ENCODE data around the gene TRAF3IP1. TPM values are rescaled to one million over a fixed set of nuclear protein-coding genes. Genes with fewer than 3 reads are reported as not detected.
"Not testable (repeated sequence)": the region's sequence is repeated elsewhere in the genome, so short reads cannot be mapped to it uniquely, and the experiment has no call there.

Gene TRAF3IP1, protein sequence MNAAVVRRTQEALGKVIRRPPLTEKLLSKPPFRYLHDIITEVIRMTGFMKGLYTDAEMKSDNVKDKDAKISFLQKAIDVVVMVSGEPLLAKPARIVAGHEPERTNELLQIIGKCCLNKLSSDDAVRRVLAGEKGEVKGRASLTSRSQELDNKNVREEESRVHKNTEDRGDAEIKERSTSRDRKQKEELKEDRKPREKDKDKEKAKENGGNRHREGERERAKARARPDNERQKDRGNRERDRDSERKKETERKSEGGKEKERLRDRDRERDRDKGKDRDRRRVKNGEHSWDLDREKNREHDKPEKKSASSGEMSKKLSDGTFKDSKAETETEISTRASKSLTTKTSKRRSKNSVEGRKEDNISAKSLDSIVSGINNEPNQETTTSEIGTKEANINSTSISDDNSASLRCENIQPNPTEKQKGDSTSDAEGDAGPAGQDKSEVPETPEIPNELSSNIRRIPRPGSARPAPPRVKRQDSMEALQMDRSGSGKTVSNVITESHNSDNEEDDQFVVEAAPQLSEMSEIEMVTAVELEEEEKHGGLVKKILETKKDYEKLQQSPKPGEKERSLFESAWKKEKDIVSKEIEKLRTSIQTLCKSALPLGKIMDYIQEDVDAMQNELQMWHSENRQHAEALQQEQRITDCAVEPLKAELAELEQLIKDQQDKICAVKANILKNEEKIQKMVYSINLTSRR
- total RNA-seq, result 10.8 TPM

GRCh38 chr2:238320246-238320647 lies at the start of gene TRAF3IP1:
Gene TRAF3IP1, plus strand, starts transcription at chr2:238320518. Its CDS starts 145 bp downstream, at chr2:238320663.
- ATAC-seq, result peak; percentile 98

DNA sequence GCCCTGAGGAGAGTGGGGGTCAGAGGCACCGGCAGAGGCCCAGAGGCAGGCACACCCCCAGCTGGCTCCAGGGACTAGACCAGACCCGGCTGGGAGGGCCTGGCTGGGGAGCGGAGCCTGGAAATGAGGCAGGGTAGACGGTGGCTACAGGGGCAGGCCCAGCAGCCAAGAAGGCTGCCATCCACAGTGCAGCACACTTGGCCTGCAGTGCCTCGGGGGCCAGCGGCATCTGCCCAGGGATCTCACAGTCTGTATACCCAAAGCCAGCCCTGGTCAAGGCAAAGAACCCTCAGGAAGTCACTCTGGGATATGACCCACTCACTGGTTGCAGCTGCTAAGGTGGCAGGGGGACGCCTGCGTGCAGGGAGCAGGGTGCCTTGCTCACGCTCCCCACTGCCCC lies 49.7 kb upstream of the TRAF3IP1 start:
- ATAC-seq, result no peak

DNA sequence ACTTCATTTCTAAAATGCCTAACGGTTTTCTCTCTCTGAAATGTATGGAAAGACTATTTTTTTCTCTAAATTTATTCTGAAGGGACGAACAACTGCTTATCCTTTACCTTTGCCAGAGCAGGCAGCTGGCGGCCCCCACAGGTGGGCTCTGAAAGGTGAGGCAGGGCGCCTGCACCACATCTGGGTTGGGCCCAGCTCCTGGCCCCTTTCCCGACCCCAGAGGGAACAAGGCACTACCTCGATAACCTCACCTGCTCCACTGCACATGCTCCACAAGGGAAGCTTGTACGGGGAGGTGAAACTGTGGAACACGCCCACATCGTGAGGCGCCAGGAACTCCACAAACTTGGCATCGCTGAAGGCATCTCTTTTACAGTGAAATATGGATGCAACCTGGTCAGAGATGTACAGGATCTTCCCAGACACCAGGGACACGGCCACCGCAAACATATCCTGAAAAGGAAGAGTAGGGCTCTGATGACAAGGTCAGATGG lies 49.2 kb upstream of the TRAF3IP1 start:
- ATAC-seq, result no peak

- ATAC-seq, result not testable (repeated sequence)
Observed at GRCh38 chr2:238271686-238272085, 48.6 kb upstream of the TRAF3IP1 start.

- no peak for ATAC-seq
Observed at GRCh38 chr2:238272156-238272555, 48.2 kb upstream of the TRAF3IP1 start.

DNA sequence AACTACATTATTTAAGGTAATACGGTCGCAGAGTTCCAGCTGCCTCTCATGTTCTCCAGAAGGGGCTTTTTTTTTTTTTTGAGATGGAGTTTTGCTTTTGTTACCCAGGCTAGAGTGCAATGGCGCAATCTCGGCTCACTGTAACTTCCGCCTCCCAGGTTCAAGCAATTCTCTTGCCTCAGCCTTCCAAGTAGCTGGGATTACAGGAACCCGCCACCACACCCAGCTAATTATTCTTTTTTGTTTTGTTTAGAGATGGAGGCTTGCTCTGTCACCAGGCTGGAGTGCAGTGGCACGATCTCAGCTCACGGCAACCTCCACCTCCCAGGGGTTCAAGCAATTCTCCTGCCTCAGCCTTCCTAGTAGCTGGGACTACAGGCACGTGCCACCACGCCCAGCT lies 46.9 kb upstream of the TRAF3IP1 start:
- ATAC-seq, result peak; percentile 44

- no peak for ATAC-seq
Observed at GRCh38 chr2:238274152-238274865, 46.0 kb upstream of the TRAF3IP1 start.

DNA sequence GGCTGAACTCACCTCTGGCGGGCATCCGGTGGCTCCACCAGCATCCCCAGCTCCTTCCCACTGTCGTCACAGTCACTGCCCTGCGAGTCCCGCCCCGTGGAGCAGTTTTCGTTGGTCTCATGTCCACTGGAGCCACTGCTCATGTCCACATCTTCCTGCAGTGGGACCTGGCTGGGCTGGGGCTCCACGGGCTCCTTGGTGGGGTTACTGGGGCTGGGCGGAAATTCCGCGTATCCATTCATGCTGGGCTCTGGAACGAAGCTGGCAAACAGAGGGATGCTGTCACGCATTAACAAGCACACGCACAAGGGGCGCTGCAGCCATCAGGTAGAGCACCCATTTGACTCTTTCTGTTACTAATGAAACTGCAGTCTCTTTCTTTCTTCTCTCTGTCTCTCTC lies 42.6 kb upstream of the TRAF3IP1 start:
- ATAC-seq, result no peak

GRCh38 chr2:238278626-238279323 lies 41.5 kb upstream of the TRAF3IP1 start:
- no peak for ATAC-seq

- no peak for ATAC-seq
Observed at GRCh38 chr2:238279324-238279682, 41.0 kb upstream of the TRAF3IP1 start.

DNA sequence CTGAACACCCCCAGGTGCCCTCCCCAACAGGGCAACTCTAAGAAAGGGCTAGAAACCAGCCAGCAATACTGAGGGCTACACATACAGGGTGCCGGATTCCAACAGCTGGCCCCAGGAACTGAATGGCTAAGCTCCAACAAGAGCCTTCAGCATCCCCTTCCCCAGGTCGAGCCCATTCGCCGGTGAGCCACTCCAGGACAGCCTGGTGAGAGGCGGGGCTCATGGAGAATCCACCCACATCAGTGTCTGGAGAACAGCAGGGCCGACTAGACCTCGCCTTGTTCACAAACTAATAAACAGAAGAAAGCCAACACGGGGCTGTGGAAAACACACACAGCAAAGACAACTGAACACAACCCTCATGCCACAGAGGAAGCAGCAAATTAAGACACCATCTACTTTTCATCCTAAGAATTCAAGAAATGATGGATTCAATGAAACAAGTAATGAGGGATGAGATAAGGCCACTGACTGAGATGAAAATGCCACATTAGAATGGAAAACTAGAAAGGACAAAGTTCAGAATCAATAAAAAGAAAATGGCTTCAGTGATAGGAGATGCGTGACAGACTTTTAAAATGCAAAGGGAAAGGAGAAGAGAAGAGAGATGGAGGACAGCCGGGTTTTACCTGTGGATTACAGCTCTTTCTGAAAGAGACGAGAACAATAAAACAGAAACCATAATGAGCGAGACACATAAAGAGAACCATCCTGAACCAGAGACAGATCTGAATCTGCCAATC lies 40.1 kb upstream of the TRAF3IP1 start:
- ATAC-seq, result no peak

DNA sequence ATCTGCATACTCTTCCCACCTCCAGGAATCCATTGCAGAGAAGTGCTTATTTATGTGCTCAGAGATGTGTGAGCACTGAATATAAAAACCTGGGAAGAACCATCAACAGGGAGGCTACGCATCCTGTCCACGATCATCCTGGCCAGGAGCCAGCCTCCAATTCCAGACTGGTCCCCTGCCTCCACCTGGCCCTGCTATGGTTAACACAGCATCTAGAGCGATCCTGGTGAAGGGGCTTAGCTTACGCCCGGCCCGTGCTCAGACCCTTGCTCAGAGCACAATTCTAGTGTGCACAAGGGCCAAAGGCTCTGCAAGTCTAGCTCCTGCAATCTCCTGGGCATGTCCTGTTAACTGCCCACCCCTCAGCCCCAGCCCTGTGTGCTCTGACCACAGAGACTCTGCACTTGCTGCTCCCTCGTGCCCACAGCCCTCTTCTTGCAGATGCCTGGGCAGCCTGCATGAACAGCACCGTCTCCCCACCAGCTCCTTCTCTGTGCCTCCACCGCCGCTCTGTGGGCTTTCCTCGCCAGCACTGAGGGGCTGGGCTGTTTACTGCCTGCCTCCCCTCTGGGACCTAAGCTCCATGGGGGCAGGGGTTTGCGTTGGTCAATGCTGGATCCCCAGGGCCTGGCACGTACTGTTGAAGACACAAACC lies 38.4 kb upstream of the TRAF3IP1 start:
- no peak for ATAC-seq

GRCh38 chr2:238282861-238283738 lies 37.2 kb upstream of the TRAF3IP1 start:
- ATAC-seq, result no peak

GRCh38 chr2:238284802-238285515 lies 35.4 kb upstream of the TRAF3IP1 start:
- no peak for ATAC-seq

DNA sequence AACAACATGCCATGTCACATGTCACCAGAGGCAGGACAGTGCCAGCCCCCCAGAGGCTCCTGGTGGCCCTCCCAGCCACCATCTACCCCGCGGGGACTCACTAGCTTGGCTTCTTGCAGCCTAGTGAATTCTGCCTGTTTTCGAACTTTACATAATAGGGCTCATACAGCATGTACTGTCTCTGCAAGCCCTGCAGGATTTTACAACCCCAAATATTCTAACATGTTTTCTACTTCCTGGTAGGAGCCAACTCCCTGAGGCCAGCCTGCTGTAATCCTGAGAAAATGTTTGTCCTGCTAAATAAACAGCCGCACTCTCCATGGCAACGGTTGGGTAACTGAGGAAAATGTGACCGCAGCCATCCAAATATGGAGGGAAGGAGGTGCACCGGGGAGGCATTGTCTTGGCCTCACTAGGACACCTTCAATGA lies 34.6 kb upstream of the TRAF3IP1 start:
- peak; percentile 37 for ATAC-seq

- no peak for ATAC-seq
Observed at GRCh38 chr2:238286095-238286494, 34.2 kb upstream of the TRAF3IP1 start.

DNA sequence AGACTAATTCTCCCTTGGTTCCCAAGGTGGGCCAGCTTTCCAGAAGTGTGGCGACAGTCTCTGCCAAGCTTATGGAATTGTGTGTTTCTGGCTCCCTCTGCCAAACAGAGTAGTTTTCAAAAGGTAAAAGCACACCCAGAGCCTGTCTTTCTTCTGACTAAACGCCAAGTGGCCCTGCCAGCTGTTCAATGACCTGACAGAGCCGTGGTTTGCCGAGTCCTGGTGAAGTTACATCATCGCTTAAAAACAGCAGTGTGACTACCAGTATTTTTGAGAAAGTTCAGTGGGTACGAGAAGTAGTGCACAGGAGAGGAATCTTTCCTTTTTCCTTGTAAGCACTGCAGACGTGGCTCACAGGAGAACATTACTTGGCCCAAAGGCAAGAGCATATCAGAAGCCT lies 33.8 kb upstream of the TRAF3IP1 start:
- ATAC-seq, result peak; percentile 25

DNA sequence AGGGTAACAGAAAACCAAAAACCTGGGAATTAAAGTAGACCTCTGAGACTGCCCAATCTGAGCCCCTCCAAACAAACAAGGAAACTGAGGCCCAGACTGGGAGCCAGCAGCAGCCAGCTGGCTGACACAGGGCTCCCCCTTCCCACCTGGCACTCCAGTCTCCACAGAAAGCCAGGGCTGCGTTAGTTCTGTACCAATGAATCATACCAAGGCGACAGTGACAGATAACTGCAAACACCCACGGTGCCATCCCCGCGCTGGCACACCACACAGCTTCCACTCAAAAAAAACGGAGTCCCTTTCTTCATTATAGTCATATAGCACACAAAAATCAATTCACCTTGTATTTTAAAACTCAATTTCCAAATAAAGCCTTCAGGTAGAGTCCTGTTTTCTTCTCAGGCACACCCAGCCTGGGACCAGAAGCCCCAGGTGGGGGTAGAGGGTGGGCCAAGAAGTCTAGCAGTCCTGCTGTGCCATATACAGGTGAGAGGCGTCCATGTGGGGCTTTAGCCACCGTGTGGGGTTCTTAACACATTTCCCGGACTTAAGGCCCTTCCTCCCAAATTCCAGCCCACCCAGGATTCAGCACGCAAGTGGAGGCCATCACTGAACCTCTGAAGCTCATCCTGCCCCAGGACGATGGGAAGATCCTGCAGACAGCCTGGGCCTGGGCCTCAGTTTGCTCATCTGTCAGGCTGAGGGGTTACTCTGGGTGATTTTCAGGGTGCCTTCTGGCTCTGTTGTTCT lies 33.2 kb upstream of the TRAF3IP1 start:
- no peak for ATAC-seq
